ENCODE results near the gene NAP1L4. TPM values are rescaled to one million over a fixed set of nuclear protein-coding genes. Genes with fewer than 3 reads are reported as not detected.

Gene NAP1L4
- total RNA-seq, 1 experiment from 2014 or later, result 144 TPM

DNA sequence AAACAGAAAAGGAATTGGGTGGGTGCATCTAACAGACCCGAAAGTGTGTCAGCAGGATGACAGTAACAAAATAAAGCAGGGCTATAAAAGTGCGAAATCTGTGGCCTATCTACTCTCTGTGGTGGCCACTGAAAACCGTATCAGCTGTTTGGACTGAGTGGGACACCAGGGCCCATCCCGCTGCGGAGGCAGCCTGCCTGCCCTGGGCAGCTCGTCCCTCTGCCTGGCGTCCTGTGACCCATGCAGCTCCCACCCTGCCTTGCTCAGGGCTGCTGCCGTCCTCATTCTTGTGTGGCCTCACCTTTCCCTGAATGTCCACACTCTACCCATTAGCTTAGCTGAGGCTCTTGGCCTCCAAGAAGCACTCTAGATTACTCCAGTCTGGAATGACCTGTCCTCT is 34.7 kb upstream of the NAP1L4 start:
- no TSS peak for BruUV-seq (replicated peaks)
- TF ChIP-seq FOSL1 (IDR thresholded peaks at IDR 0.05; ENCODE audit: low read depth) (no peak), EGR1 (IDR thresholded peaks at IDR 0.05; ENCODE audit: low read depth) (no peak)
- TF ChIP-seq, protein P1, sequence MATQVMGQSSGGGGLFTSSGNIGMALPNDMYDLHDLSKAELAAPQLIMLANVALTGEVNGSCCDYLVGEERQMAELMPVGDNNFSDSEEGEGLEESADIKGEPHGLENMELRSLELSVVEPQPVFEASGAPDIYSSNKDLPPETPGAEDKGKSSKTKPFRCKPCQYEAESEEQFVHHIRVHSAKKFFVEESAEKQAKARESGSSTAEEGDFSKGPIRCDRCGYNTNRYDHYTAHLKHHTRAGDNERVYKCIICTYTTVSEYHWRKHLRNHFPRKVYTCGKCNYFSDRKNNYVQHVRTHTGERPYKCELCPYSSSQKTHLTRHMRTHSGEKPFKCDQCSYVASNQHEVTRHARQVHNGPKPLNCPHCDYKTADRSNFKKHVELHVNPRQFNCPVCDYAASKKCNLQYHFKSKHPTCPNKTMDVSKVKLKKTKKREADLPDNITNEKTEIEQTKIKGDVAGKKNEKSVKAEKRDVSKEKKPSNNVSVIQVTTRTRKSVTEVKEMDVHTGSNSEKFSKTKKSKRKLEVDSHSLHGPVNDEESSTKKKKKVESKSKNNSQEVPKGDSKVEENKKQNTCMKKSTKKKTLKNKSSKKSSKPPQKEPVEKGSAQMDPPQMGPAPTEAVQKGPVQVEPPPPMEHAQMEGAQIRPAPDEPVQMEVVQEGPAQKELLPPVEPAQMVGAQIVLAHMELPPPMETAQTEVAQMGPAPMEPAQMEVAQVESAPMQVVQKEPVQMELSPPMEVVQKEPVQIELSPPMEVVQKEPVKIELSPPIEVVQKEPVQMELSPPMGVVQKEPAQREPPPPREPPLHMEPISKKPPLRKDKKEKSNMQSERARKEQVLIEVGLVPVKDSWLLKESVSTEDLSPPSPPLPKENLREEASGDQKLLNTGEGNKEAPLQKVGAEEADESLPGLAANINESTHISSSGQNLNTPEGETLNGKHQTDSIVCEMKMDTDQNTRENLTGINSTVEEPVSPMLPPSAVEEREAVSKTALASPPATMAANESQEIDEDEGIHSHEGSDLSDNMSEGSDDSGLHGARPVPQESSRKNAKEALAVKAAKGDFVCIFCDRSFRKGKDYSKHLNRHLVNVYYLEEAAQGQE (IDR thresholded peaks at IDR 0.05; ENCODE audit: low read depth), result no peak
- TF ChIP-seq, protein P2, sequence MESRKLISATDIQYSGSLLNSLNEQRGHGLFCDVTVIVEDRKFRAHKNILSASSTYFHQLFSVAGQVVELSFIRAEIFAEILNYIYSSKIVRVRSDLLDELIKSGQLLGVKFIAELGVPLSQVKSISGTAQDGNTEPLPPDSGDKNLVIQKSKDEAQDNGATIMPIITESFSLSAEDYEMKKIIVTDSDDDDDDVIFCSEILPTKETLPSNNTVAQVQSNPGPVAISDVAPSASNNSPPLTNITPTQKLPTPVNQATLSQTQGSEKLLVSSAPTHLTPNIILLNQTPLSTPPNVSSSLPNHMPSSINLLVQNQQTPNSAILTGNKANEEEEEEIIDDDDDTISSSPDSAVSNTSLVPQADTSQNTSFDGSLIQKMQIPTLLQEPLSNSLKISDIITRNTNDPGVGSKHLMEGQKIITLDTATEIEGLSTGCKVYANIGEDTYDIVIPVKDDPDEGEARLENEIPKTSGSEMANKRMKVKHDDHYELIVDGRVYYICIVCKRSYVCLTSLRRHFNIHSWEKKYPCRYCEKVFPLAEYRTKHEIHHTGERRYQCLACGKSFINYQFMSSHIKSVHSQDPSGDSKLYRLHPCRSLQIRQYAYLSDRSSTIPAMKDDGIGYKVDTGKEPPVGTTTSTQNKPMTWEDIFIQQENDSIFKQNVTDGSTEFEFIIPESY (IDR thresholded peaks at IDR 0.05; ENCODE audit: extremely low read depth, insufficient replicate concordance, low read length), result no peak
- ChIA-PET RAD21 (ENCODE audit: low non-redundant PET in 1 of 2, low total read pairs in 2 of 2, uncharacterized antibody in 2 of 2, unreplicated experiment in 2 of 2) (no interaction called here), CTCF (no interaction called here), POLR2A (no interaction called here)
- H3K79me2 ChIP-seq (ENCODE audit: insufficient read depth, low read length), result no peaks in the 10 kb centered on the region
- H3K9me2 ChIP-seq (ENCODE audit: insufficient read depth), result no peaks in the 10 kb centered on the region
- H3K27me3 ChIP-seq (ENCODE audit: insufficient read depth, low read length), result no peaks in the 10 kb centered on the region
- H3K9me3 ChIP-seq (ENCODE audit: control insufficient read depth in 1 of 2, insufficient read depth in 1 of 2, low read depth in 1 of 2, low read length in 2 of 2), result no peaks in the 10 kb centered on the region
- H3K9ac ChIP-seq (ENCODE audit: low read length), result no peak overlapping the region
- DNase-seq (ENCODE audit: low read depth, low spot score), result no peak
- intact Hi-C loops (cut with micrococcal nuclease), result no loop called here
- H2AFZ ChIP-seq (ENCODE audit: low read depth, low read length, poor library complexity, severe bottlenecking), result no peak overlapping the region
- no peak overlapping the region for H3K4me2 ChIP-seq (ENCODE audit: low read length)
- no peak overlapping the region for H3K4me3 ChIP-seq (replicated peaks in 1 of 2; ENCODE audit: low read depth in 1 of 2, low read length in 2 of 2)
- H3K4me1 ChIP-seq (ENCODE audit: control insufficient read depth in 1 of 2, insufficient read depth in 2 of 2, low read length in 2 of 2), result no peaks in the 10 kb centered on the region
- peaks cover 21 to 24% of the 10 kb centered on the region in 2 experiments for H3K36me3 ChIP-seq (ENCODE audit: control insufficient read depth in 1 of 2, insufficient read depth in 2 of 2, low read length in 2 of 2)
- ATAC-seq, result no peak
- no peak overlapping the region for H3K27ac ChIP-seq (ENCODE audit: low read depth, low read length)
- no peaks in the 10 kb centered on the region for H4K20me1 ChIP-seq (ENCODE audit: insufficient read depth)

Data from HCT116 (cell line).